RWPE1 (cell line): ENCODE results near the gene MYPN.
A peak's percentile ranks its signal among the peaks of the same experiment; 100 is the strongest.

Experiments used
- CTCF ChIA-PET: fragments of 350-600 bp; sonication (Branson Sonifier 250); formaldehyde crosslinking; extraction: SDS; loops from one replicate; lab custom pipeline; 2021; lab: Yijun Ruan, JAX
- POLR2A ChIA-PET: fragments of 400-600 bp; formaldehyde crosslinking; extraction: SDS; loops from one replicate; lab custom pipeline; 2020; ENCODE audit warnings: antibody characterized with exemption; ENCODE audit not compliant: low non-redundant PET; lab: Yijun Ruan, JAX
- DNase-seq: peaks from one replicate; pipeline ENCODE4 v3.0.0; 2012; ENCODE audit warnings: low spot score
- H3K27ac ChIP-seq: fragments of 450-650 bp; 2 replicates; pipeline ENCODE4 v1.5.1; 2017
- CTCF ChIP-seq: fragments of 450-650 bp; conservative IDR thresholded peaks from 2 replicates; pipeline ENCODE4 v1.5.1; 2017; ENCODE audit warnings: low read depth, mild to moderate bottlenecking

MYPN gene

GRCh38 chr10:68124718-68125117, 15.4 kb downstream of the MYPN start:
- CTCF ChIA-PET, result interaction anchor here (0.6 kb wide), 1 partner anchor 11 kb away, joined by 6 read pairs; no protein-coding TSS in a partner anchor

GRCh38 chr10:68125772-68126171, 16.5 kb downstream of the MYPN start:
- ChIA-PET CTCF (interaction anchor here (0.6 kb wide), 1 partner anchor 41 kb away, joined by 3 read pairs; no protein-coding TSS in a partner anchor), POLR2A (no interaction called here)
- DNase-seq, result no peak
- H3K27ac ChIP-seq, result no peak overlapping the region
- TF ChIP-seq CTCF, result no peak

More at GRCh38 chr10:68124718-68125117, 15.4 kb downstream of the MYPN start:
- H3K27ac ChIP-seq, result no peak overlapping the region
- no peak for TF ChIP-seq CTCF
- DNase-seq, result no peak
- POLR2A ChIA-PET, result no interaction called here

GRCh38 chr10:68128015-68128414, 18.7 kb downstream of the MYPN start:
- ChIA-PET POLR2A (no interaction called here), CTCF (no interaction called here)
- DNase-seq, result no peak
- no peak for TF ChIP-seq CTCF
- H3K27ac ChIP-seq, result no peak overlapping the region

- POLR2A ChIA-PET, result no interaction called here
- TF ChIP-seq CTCF, result no peak
- CTCF ChIA-PET, result no interaction called here
- DNase-seq, result no peak
- no peak overlapping the region for H3K27ac ChIP-seq
Measured at GRCh38 chr10:68132391-68132790, 23.1 kb downstream of the MYPN start.

GRCh38 chr10:68133523-68133922, 24.2 kb downstream of the MYPN start:
- no peak for TF ChIP-seq CTCF
- CTCF ChIA-PET, result no interaction called here
- H3K27ac ChIP-seq, result no peak overlapping the region
- POLR2A ChIA-PET, result no interaction called here
- DNase-seq, result no peak

- TF ChIP-seq CTCF, result no peak
- ChIA-PET POLR2A (interaction anchor here (0.6 kb wide), 1 partner anchor 18 kb away, joined by 3 read pairs; no protein-coding TSS in a partner anchor), CTCF (interaction anchor here (2.3 kb wide), 1 partner anchor 21 kb away, joined by 6 read pairs; no protein-coding TSS in a partner anchor)
- no peak for DNase-seq
- H3K27ac ChIP-seq, result peak overlapping the region; percentile 80
Measured at GRCh38 chr10:68135362-68135761, 26.1 kb downstream of the MYPN start.
